IPS-15b (cell line): ENCODE measurements around the gene C10orf143.

Experiments
- H3K27me3 ChIP-seq: one replicate; pipeline ENCODE4 v1.6.1; 2013; ENCODE audit warnings: low read length; ENCODE audit not compliant: control insufficient read depth, insufficient read depth
- H3K36me3 ChIP-seq: one replicate; pipeline ENCODE4 v1.6.1; 2013; ENCODE audit warnings: low read length; ENCODE audit not compliant: control insufficient read depth, insufficient read depth
- H3K4me1 ChIP-seq: one replicate; pipeline ENCODE4 v1.6.1; 2013; ENCODE audit warnings: mild to moderate bottlenecking, low read length; ENCODE audit not compliant: control insufficient read depth, insufficient read depth
- H3K4me3 ChIP-seq: one replicate; pipeline ENCODE4 v1.5.1; 2013; ENCODE audit warnings: low read depth, low read length
- H3K9ac ChIP-seq: one replicate; pipeline ENCODE4 v1.6.1; 2013; ENCODE audit warnings: low read depth, mild to moderate bottlenecking, low read length
- H3K9me3 ChIP-seq: one replicate; pipeline ENCODE4 v1.6.1; 2013; ENCODE audit warnings: mild to moderate bottlenecking, low read length; ENCODE audit not compliant: control insufficient read depth, insufficient read depth

C10orf143 gene

DNA sequence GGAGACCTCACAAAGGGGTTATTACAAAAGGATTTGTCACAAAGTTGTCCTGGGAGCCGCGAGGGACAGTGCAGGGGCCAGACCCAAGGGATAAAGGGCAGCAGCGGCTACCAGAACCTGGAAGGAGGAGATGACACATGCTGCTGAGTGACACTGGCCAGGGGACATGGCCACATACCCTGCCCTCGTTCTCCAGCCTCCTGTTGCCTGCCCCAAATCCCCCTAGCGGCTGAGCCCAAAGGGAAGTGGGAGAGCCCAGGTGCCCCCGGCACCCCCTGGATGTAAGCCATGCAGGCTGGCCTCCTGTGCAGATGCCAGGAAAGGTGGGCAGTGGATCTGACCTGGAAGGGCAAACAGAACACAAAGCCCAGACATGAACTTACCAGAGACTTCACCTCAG lies 42.7 kb downstream of the C10orf143 start:
- Histone ChIP-seq H3K36me3 (no peaks in the 10 kb centered on the region), H3K9ac (no peak overlapping the region), H3K27me3 (no peaks in the 10 kb centered on the region), H3K4me1 (no peaks in the 10 kb centered on the region), H3K4me3 (no peak overlapping the region), H3K9me3 (no peaks in the 10 kb centered on the region)

DNA sequence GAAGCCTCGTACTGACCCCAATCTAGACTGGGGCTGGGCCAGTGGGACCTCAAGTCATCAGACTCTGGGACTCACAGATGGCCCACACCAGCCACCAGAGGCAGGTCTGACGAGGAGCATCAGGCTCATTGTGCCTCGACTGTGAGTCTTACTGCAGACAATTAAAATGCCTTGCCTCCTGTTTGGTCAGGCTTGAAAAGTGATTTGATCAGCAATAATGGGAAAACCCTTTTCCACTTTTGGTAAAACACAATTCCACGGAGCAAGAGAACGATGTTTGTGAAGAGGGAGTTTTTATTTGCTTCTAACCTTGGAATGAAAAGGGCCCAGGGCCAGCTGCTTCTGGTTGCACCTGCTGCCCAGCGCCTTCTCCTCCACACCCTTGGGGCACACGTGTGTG lies 43.9 kb downstream of the C10orf143 start:
- Histone ChIP-seq H3K4me3 (no peak overlapping the region), H3K9me3 (no peaks in the 10 kb centered on the region), H3K36me3 (no peaks in the 10 kb centered on the region), H3K4me1 (no peaks in the 10 kb centered on the region), H3K27me3 (no peaks in the 10 kb centered on the region), H3K9ac (no peak overlapping the region)

DNA sequence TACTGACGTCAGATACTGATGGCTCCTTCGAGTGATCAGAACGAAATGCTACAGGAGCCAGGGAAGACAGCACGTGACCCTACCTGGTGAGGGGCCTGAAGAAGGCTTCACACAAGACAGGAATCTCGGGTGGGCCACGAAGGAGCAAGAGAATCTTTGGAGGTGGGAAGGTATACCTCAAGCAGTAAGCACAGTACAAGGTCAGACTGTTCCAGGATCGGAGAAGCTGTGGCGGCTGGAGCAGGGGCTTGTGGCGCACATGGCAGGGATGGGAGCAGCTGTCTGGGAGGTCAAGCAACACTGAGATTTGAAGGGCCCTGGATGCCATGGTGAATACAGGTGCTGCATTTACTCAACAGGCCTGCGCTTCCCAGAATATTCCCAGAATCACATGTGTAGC lies 45.4 kb downstream of the C10orf143 start:
- Histone ChIP-seq H3K36me3 (no peaks in the 10 kb centered on the region), H3K9me3 (no peaks in the 10 kb centered on the region), H3K27me3 (no peaks in the 10 kb centered on the region), H3K4me1 (no peaks in the 10 kb centered on the region), H3K4me3 (no peak overlapping the region), H3K9ac (no peak overlapping the region)

DNA sequence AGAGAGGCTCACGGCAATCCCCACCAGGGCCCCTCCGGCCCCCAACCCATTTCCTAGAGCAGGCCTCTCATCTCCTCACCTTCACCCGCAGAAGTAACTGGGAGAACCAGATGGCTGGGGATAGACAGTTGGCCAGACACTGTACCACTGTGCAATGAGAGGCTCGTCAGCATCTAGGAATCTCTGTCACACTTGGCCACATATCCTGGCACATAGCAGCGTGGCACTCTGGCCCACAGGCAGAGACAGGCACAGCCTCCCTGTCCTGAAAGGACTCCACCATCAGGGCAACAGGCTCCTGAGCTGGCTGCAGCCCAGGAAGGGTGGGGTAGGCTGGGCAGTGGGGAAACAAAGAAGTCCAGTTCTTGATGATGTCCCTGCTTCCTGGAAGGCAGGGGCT lies 45.8 kb downstream of the C10orf143 start:
- H3K4me3 ChIP-seq = no peak overlapping the region
- no peaks in the 10 kb centered on the region for H3K36me3 ChIP-seq
- no peaks in the 10 kb centered on the region for H3K9me3 ChIP-seq
- no peaks in the 10 kb centered on the region for H3K27me3 ChIP-seq
- no peak overlapping the region for H3K9ac ChIP-seq
- no peaks in the 10 kb centered on the region for H3K4me1 ChIP-seq

DNA sequence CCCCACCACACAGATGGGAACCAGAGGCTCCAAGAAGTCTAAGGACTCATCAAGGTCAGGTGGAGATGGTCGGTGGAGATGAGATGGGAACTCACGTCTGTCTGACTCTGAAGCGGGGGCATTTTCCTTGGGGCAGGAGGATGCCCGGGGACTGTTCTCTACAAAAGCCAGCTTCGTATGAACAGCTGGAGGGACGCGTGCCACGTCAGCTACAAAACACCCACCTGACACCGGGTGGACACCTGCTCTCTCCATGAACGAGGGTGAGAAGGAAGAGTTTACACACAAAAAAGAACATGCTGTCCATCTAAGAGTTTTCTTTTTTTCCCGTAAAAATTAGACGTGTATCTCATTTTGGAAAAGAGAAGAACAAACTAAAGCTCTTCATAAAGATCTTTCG lies 47.7 kb downstream of the C10orf143 start:
- H3K36me3 ChIP-seq = no peaks in the 10 kb centered on the region
- no peaks in the 10 kb centered on the region for H3K27me3 ChIP-seq
- no peak overlapping the region for H3K4me3 ChIP-seq
- no peaks in the 10 kb centered on the region for H3K4me1 ChIP-seq
- H3K9me3 ChIP-seq = no peaks in the 10 kb centered on the region
- no peak overlapping the region for H3K9ac ChIP-seq

DNA sequence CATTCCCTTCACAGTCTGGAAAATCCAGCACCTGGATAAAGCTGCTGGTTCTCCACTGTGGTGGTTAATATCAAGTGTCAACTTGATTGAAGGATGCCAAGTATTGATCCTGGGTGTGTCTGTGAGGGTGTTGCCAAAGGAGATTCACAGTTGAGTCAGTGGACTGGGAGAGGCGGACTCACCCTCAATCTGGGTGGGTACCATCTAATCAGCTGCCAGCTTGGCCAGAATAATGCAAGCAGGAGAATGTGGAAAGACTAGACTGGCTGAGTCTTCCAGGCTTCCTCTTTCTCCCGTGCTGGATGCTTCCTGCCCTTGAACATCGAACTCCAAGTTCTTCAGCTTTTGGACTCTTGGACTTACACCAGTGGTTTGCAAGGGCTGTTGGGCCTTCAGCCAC lies 48.4 kb downstream of the C10orf143 start:
- H3K4me1 ChIP-seq = no peaks in the 10 kb centered on the region
- no peak overlapping the region for H3K9ac ChIP-seq
- H3K9me3 ChIP-seq = no peaks in the 10 kb centered on the region
- H3K4me3 ChIP-seq = no peak overlapping the region
- H3K36me3 ChIP-seq = no peaks in the 10 kb centered on the region
- no peaks in the 10 kb centered on the region for H3K27me3 ChIP-seq

DNA sequence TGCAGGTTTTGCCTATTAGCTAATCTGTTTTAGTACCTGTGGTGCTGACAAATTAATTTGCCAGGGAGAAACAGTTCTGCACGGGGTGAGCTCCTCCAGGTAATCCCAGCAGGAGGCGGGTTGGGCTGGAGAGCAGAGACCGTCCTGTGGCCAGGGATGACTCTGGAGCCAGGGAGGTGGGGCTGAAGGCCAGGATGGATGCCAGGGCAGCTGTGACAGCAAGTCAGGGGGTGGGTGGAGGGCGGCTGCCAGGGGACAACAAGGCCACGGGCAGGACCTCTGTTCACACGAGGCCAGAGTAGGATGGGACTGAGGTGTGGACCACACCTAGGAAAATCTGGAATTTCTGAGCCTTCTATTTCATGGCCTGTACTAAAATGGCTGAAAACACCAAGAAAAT lies 48.9 kb downstream of the C10orf143 start:
- H3K9ac ChIP-seq = no peak overlapping the region
- H3K36me3 ChIP-seq = no peaks in the 10 kb centered on the region
- H3K4me1 ChIP-seq = no peaks in the 10 kb centered on the region

DNA sequence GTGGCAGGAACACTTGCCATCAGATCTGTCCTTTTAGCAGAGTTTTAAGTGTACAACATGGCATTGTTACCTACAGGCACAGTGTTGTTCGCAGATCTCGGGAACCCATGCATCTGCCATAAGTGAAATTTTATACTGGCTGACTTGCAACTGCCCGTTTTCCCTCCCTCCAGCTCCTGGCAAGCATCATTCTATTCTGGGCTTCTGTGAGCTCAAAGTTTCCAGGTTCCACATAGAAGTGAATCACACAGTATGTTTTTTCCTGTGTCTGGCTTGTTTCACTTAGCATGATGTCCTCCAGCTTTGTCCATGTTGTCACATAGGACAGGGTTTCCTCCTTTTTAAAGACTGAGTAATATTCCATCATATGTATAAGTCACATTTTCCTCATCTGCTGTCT lies 56.6 kb downstream of the C10orf143 start:
- no peak overlapping the region for H3K9ac ChIP-seq
- H3K9me3 ChIP-seq = no peaks in the 10 kb centered on the region
- no peaks in the 10 kb centered on the region for H3K27me3 ChIP-seq
- H3K36me3 ChIP-seq = no peaks in the 10 kb centered on the region
- H3K4me1 ChIP-seq = no peaks in the 10 kb centered on the region
- no peak overlapping the region for H3K4me3 ChIP-seq

More for the DNA sequence above, 48.9 kb downstream of the C10orf143 start:
- Histone ChIP-seq H3K4me3 (no peak overlapping the region), H3K9me3 (no peaks in the 10 kb centered on the region), H3K27me3 (no peaks in the 10 kb centered on the region)

DNA sequence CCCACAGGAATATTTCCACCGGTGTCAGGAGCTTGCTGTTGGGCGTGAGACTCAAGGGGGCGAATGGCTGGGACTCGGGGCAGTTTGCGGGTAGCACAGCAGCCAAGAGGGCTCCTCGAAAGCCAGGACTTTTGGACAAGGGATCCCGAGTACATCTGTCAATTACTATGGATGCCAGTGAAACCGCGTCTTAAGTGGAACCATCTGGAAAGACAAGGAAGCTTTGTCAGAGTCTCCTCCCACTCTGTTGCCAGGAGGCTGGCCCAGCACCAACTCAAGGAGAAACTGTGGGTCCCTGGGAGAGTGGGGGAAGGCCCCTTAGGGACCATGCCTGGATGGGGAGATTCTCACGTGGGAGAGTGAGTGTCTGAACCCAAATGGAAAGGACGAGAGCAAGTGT lies 57.1 kb downstream of the C10orf143 start:
- Histone ChIP-seq H3K9me3 (no peaks in the 10 kb centered on the region), H3K4me1 (no peaks in the 10 kb centered on the region), H3K9ac (no peak overlapping the region), H3K36me3 (no peaks in the 10 kb centered on the region), H3K27me3 (no peaks in the 10 kb centered on the region), H3K4me3 (no peak overlapping the region)

DNA sequence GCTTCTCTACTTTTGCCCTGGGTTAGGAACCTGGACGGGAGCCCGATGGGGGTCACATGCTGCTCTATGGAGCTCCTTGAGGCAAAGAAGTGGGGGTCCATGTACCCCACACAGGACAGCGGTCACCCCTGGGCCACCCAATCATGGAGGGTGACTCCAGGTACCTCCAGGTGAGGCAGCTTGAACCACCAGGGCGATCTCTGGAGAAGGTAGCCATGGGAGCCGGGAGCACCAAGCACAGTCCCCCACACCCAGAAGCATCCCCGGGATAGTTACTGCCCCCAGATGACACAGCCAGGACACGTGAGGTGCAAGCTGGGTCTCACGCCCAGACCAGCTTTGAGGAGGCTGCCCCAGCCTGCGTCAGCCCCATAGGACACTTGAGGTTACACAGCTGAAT lies 58.4 kb downstream of the C10orf143 start:
- H3K36me3 ChIP-seq = no peaks in the 10 kb centered on the region
- H3K4me1 ChIP-seq = no peaks in the 10 kb centered on the region
- H3K4me3 ChIP-seq = no peak overlapping the region
- no peaks in the 10 kb centered on the region for H3K9me3 ChIP-seq
- H3K9ac ChIP-seq = no peak overlapping the region
- H3K27me3 ChIP-seq = no peaks in the 10 kb centered on the region

DNA sequence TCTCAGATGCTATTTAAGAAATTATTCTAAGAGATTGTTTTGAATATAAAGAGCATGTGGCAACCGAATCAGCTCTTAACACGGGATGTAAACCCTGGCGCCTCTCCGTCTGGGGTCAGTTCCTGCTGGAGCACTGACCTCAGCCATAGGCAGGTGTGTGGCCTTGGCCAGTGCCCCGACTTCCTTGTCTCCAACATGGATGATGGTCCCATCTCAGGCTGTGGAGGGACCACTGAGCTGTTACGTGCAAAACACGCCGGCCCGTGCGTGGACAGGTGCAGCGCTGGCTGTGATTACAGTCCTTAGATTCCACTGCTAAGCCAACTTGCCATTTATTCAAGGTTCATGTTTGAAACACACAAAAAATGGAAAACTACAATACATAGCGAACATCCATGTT lies 59.9 kb downstream of the C10orf143 start:
- no peaks in the 10 kb centered on the region for H3K36me3 ChIP-seq
- no peak overlapping the region for H3K4me3 ChIP-seq
- H3K9me3 ChIP-seq = no peaks in the 10 kb centered on the region
- H3K9ac ChIP-seq = no peak overlapping the region
- no peaks in the 10 kb centered on the region for H3K4me1 ChIP-seq
- H3K27me3 ChIP-seq = no peaks in the 10 kb centered on the region

DNA sequence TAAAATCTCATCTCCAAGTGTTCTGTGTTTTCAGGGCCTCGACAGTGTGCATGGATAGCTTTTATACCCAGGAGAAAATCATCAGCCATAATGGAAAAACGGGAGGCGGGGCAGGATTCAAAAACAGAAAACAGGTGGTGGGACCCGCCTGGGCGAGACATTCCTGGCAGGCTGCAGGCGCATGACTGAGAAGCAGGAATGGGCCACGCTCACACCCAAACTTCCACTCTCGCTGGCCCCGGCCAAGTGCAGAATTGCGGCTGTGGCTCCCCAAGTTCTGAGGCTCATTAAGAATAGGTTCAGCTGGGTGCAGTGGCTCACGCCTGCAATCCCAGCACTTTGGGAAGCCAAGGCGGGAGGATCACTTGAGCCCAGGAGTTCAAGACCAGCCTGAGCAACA lies 60.6 kb downstream of the C10orf143 start:
- H3K36me3 ChIP-seq = no peaks in the 10 kb centered on the region
- no peaks in the 10 kb centered on the region for H3K4me1 ChIP-seq
- no peak overlapping the region for H3K4me3 ChIP-seq
- H3K9ac ChIP-seq = no peak overlapping the region
- no peaks in the 10 kb centered on the region for H3K9me3 ChIP-seq
- H3K27me3 ChIP-seq = no peaks in the 10 kb centered on the region

DNA sequence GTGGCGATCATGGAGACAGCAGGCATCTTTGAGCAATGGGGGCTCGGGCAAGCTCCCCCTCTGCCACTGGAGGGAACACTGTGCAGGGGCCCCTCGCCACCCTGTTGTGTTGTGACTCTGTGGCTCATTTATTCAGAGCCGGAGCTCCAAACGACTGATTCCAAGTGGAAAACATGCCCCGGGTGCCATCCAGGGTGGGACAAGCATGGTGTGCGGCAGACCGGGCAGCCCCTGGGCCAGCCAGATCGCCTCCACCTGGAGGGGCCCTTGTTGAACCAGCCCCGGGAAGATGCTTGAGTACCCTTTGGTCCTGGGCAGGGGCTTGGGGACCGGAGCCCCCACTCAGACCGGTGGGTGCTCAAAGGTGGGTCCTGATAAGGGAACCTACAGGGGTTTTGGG lies 61.4 kb downstream of the C10orf143 start:
- Histone ChIP-seq H3K4me1 (no peaks in the 10 kb centered on the region), H3K36me3 (no peaks in the 10 kb centered on the region), H3K9me3 (no peaks in the 10 kb centered on the region), H3K9ac (no peak overlapping the region), H3K4me3 (no peak overlapping the region), H3K27me3 (no peaks in the 10 kb centered on the region)
